Measurements from ENCODE around the gene CRYGD.

GRCh38 chr2:208156439-208156838 lies 32.1 kb upstream of the CRYGD start:
- TF ChIP-seq CTCF (IDR thresholded peaks at IDR 0.05; ENCODE audit: insufficient read depth, low read depth, low read length) (no peak), EZH2 (IDR thresholded peaks at IDR 0.05; ENCODE audit: insufficient read depth, low read length) (no peak)

Measured in astrocyte (in vitro differentiated cells and primary cell).